A549 (cell line): ENCODE measurements around the gene RRP36.

Experiments
- BCL3 ChIP-seq: fragments of >200 bp; sonication (Bioruptor Twin); formaldehyde crosslinking; IDR thresholded peaks from 3 replicates; pipeline ENCODE4 v1.6.1; 2016
- CTCF ChIP-seq: fragments of >200 bp; sonication (Bioruptor Twin); formaldehyde crosslinking; IDR thresholded peaks from 3 replicates; pipeline ENCODE4 v1.5.1; 2016
- POLR2A ChIP-seq: IDR thresholded peaks from 2 replicates; pipeline ENCODE4 v1.6.1; 2012; ENCODE audit warnings: mild to moderate bottlenecking, low read length

- TF ChIP-seq POLR2A = no peak
- TF ChIP-seq CTCF = no peak
- TF ChIP-seq BCL3 = no peak
Observed at GRCh38 chr6:43019152-43019551, 2.3 kb upstream of the RRP36 start.
